HG02943 (cell line): ENCODE measurements around the gene DUSP19.
"Not testable (repeated sequence)": the region's sequence is repeated elsewhere in the genome, so short reads cannot be mapped to it uniquely, and the experiment has no call there.

Source experiments
- ATAC-seq: cut with Tn5 transposase; IDR thresholded peaks from one replicate; pipeline ENCODE4 v1.9.1; 2021; ENCODE audit warnings: mild to moderate bottlenecking, low read depth, moderate library complexity; ENCODE audit not compliant: unreplicated experiment

The DUSP19 gene, protein sequence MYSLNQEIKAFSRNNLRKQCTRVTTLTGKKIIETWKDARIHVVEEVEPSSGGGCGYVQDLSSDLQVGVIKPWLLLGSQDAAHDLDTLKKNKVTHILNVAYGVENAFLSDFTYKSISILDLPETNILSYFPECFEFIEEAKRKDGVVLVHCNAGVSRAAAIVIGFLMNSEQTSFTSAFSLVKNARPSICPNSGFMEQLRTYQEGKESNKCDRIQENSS

DNA sequence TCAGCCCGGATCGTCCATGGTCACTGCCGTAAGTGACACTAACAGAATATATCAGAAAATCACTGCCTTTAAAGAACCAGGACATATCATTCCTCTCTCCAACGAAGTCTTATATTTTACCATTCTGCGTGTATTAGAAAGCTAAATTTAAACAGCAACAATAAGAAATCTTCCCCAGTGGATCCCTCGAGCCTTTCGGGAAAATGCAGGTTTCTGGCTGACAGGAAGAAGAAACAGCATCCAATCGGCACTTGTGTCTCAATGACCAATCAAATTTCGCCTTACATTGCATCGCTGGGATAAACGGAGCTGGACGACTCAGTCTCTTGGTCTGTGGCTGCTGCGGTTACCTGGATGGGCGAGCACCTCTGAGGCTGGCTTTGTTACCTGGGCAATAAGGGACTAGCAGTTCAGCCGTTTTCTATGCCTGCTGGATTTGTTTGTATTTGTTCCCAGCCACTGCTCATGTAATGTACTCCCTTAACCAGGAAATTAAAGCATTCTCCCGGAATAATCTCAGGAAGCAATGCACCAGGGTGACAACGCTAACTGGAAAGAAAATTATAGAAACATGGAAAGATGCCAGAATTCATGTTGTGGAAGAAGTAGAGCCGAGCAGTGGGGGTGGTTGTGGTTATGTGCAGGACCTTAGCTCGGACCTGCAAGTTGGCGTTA is at the start of gene DUSP19:
DUSP19 (plus strand) TSS at position 284 of the 675 bp plus-strand sequence; CDS start at position 471, 187 bp downstream.
- peak; percentile 91 for ATAC-seq

DNA sequence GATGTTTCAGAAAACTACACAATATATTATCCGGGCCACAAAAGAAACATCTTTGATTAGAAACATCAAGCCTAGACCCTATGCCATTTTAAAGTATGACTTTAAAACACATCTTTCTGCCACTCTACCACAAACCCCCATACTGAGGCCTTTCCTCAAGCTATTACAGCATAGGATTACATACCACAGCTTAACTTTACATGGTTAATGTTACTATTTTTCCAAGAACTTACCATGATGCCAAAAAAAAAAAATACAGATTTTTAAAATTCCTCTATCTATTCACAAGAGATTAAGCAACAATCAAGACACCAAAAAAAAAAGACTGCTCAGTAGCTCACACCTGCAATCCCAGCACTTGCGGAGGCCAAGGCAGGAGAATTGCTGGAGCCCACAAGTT is 49.3 kb upstream of the DUSP19 start:
- ATAC-seq, result no peak

DNA sequence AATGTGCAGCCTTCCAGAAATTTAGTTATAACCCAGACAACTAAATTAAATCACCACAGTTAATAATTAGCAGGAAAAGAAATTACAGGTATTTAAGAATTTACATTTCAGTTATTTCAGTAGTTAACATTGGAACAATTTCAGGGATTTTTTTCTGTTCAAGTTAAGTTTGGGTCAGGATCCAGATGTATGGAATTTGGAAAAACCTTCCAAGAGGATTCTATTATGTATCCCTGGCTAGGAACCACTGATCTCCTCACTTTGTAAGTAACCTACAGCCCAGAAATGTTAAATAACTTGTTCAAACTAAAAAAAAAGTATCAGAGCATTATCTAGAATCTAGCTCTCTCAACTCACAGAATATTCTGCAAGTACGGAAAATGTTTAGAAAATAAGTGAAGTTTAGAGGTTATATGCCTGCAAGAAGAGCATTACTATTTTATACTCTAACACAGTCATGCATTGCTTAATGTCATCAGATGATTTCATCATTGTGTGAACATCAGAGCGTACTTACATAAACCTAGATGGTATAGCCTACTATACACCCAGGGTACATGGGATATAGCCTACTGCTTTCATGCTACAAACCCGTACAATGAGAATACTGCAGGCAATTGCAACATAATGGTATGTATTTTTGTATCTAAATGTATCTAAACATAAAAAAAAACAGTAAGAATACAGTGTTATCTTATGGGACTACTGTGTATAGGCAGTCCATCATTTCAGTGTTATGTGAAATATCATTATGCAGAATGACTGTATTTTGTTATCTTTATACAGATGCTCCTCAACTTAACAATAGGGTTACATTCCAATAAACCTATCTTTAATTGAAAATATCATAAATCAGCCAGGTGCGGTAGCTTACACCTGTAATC is 46.4 kb upstream of the DUSP19 start:
- no peak for ATAC-seq

DNA sequence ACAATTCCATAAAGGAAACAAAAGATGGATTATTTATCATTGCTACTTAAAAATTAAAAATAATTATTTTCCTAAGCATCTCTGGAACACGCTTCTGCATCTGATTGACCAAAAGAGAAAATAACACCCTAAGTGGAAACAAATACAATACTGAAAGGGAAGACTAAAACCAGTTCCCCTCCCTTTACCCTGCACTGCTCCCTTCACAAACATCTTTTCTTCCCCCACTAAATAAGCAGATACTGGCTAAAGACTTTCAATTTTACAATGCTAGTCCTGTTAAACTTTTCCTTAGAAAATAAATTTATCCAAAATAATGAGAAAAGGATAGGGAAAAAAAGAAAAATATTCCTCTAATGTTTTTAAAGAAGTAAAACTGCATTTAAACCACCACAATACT is 44.6 kb upstream of the DUSP19 start:
- ATAC-seq, result no peak

DNA sequence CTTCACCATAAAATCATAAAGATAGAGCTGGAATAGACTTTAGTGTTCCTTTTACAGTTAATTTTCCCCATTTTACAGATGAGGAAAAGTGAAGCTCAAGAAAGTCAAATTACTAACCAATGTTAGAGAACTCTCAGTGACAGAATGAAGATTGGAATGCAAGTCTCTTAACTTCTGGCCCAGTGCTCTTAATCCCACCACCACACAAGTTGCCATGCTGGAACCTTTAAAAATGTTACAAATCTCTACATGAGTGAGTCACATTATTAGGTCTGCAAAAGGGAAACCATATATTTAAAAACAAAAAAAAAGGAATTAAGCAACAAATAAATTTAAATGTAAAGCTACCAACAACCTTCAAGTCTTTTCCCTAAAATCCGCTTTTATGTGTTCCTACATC is 43.7 kb upstream of the DUSP19 start:
- ATAC-seq, result no peak

DNA sequence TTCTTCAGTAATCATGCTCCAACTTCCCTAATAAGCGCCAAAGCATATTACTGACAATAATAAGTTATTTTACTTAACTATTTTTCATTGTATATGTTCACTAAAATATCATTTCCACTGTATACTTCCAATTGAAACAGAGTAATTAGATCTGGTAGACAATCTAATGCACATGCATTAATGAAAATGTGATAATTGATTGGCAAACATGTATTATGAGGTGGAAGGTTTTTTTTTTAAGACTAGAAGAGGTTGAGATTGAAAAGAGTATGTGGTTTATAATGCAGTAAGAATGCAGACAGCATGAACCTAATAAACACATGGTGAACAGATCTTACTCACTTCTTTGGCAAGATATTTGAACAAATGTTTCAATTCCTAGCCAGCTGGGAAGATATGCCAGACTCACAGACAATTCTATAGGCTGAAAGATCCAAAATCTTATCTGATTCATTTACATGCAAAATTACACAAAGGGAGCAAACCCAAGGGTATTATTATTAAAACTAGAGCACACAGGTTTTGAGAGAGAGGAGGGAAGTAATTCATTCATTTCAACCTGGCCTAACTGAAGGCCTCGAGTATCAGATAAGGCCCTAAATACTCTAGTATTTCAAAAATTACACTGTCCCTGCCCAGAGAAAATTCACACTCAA is 43.1 kb upstream of the DUSP19 start:
- ATAC-seq, result no peak

GRCh38 chr2:183035954-183036669 is 42.4 kb upstream of the DUSP19 start:
- peak; percentile 48 for ATAC-seq

DNA sequence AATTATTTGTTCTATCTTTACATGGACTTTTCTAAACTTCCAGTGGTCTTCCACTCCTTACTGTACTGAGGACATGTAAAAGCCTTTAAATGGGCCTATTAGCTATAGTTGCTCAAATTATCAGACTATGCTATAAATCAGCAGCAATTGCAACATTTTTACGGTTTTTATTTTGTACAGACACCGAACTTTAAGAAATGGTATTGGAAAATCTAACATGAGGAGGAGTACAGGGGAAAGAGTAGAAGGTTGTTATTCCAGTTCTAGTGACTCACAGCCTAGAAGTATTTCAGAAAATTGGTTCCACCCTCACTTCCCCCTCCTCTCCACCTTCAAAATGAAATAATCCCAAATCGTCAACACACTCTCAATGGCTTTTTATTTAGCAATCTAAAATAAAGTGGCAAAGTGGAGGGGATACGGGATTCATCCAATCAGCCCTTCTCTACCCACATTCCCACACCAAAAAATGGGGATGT is 41.4 kb upstream of the DUSP19 start:
- ATAC-seq, result no peak

- peak; percentile 40 for ATAC-seq
These were observed 40.8 kb upstream of the DUSP19 start for GRCh38 chr2:183037553-183038340.

DNA sequence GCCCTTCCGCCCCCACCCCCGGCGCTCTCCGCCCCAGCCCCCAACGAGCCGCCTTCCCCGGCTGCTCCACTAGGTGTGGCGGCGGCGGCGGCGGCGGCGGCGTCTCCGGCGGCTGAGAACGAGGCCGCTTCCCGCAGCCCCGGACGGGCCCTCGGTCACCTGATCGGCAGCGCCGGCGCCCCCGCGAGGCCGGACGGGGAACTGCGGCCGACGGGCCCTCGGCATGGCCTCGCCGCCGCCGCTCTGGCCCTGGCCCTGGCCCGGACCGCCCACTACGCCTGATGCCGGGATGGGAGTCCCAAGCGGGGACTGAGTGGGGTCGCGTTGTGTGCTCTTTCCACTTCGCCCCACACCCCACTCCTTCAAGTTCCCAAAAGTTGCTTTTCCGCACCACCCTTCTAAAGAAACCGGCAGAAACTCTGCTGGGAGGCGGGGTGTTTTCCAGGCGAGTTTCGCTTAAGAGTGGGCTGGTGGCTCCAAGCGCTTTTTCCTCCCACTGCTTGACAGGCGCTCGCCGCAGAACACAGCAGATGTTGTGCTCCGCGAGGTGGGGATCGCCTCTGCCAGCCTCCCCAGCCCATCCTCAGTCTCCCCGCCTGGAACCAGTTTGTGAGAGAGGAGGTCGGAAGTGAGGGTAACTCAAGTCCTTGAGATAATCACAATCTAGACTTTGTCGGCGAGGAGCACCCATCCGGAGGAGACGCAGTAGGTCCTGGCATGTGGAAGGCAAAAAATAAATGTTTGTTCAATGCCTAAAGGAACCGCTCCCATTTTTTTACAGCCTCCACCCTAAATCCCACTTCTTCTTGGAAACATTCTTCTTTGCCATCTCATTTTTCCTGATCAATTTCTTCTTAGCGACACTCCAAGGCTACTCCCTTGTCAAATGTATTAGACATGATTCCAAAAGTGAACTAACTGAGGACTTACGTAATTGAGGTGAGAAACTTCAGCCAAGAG is 39.9 kb upstream of the DUSP19 start, which contains the start of gene NCKAP1:
NCKAP1 (minus strand) TSS at position 117 of the 960 bp plus-strand sequence. CDS start 358 bp downstream, outside the sequence.
- ATAC-seq, result peak; percentile 79

DNA sequence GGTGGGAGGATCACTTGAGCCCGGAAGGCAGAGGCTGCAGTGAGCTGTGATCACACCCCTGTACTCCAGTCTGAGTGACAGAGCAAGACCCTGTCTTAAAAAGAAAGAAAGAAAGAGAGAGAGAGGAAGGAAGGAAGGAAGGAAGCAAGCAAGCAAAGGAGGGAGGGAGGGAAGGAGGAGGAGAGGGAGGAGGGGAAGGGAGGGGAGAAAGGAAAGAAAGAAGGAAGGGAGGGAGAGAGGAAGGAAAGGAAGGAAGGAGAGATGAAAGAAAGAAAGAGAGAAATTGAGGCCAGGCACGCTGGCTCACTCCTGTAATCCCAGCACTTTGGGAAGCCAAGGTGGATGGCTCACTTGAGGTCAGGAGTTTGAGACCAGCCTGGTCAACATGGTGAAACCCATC is 37.9 kb upstream of the DUSP19 start:
- no peak for ATAC-seq

DNA sequence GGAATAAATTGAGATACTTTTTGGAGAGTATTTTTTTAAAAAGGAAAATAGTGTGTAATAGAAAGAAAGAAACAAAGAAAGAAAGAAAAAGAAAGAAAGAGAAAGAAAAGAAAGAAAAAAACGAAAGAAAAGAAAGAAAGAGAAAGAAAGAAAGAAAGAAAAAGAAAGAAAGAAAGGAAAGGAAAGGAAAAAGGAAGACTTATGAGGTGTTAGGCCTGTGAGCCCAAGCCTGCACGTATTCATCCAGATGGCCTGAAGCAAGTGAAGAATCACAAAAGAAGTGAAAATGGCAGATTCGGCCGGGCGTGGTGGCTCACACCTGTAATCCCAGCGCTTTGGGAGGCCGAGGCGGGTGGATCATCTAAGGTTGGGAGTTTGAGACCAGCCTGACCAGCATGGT is 35.0 kb upstream of the DUSP19 start:
- not testable (repeated sequence) for ATAC-seq

- ATAC-seq, result not testable (repeated sequence)
These were observed 30.9 kb upstream of the DUSP19 start for GRCh38 chr2:183047486-183048125.

DNA sequence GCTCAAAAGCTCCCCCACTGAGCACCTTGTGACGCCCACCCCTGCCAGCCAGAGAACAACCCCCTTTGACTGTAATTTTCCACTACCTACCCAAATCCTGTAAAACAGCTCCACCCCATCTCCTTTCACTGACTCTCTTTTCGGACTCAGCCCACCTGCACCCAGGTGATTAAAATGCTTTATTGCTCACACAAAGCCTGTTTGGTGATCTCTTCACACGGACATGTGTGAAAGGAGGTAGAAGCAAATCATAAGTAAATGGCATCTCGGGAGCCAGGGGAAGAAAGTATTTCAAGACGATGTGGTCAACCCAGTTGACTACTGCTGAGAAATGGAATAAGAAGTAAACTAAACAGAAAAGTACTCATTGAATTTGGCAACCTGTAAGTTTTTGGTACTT is 29.1 kb upstream of the DUSP19 start:
- ATAC-seq, result no peak

- peak; percentile 47 for ATAC-seq
These were observed 21.1 kb upstream of the DUSP19 start for GRCh38 chr2:183057333-183057985.

DNA sequence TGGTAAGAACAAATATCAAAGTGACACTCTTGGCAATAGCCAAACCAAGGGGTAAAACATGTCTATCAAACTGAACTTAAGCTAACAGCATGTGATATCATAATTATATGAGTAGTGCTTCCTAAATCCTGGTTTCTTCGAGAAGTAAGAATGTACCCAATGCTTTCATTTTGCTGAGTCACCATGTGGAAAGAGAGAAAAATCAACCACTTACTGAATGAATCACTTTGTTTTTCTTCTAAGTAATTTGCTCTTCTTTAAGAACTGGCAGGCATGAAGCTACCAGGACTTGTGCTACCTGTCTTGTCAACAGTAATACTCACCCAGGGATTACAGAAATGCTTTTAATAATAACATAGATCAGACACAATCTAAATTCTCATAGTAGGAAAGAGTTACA is 19.0 kb upstream of the DUSP19 start:
- no peak for ATAC-seq
